GM12878 (cell line): ENCODE data around the gene INPP5D. TPM values are rescaled to one million over a fixed set of nuclear protein-coding genes. Genes with fewer than 3 reads are reported as not detected.

Source experiments
- ATAC-seq: fragments of 200-7000 bp; cut with Tn5 transposase; 3 replicates; pipeline ENCODE4 v1.9.1; 2020; ENCODE audit warnings: mild to moderate bottlenecking, moderate library complexity
- BruUV-seq: library from RNA; stranded (reverse); fragments of 400-500 nt; replicated peaks from 2 replicates; lab custom pipeline; 2021; lab: Mats Ljungman, UMichigan
- CTCF ChIA-PET: fragments of 300-600 bp; sonication (Branson Sonifier 250); formaldehyde crosslinking; extraction: SDS; loops from one replicate; lab custom pipeline; 2021; ENCODE audit warnings: inconsistent platforms; lab: Yijun Ruan, JAX
- POLR2A ChIA-PET: fragments of 350-600 bp; formaldehyde crosslinking; extraction: SDS; loops from one replicate; lab custom pipeline; 2021; ENCODE audit warnings: inconsistent platforms; lab: Charles Lee
- RAD21 ChIA-PET: fragments of 300-600 bp; sonication (Branson Sonifier 250); formaldehyde crosslinking; loops from one replicate; lab custom pipeline; 2023; ENCODE audit warnings: antibody characterized with exemption; ENCODE audit not compliant: unreplicated experiment; lab: Charles Lee
- SMC1A ChIA-PET: fragments of 300-600 bp; sonication (Branson Sonifier 250); formaldehyde crosslinking; loops from one replicate; lab custom pipeline; 2023; ENCODE audit not compliant: unreplicated experiment, uncharacterized antibody; lab: Charles Lee
- DNase-seq: peaks from one replicate; pipeline ENCODE4 v3.0.0-alpha.2; 2011; ENCODE audit warnings: low read depth, low spot score
- FAIRE-seq: peaks from 3 replicates; lab custom pipeline; 2011; peaks lifted over from hg19 to GRCh38; lab: Jason Lieb, UNC
- H2AFZ ChIP-seq: 2 replicates; pipeline ENCODE4 v1.6.0; 2011; ENCODE audit warnings: low read depth, low read length, control low read depth; ENCODE audit not compliant: control insufficient read depth
- H3K27ac ChIP-seq: 2 replicates; pipeline ENCODE4 v1.5.1; 2011; ENCODE audit warnings: control low read depth; ENCODE audit not compliant: control insufficient read depth, insufficient read depth
- H3K27me3 ChIP-seq, 2 experiments: replicated peaks in 1 of 2; 2 replicates each; pipeline versions ENCODE4 v1.6.0 to v1.6.1; 2011; ENCODE audit warnings: low read length in 1 of 2; ENCODE audit not compliant: control insufficient read depth in 2 of 2, insufficient read depth in 2 of 2
- H3K36me3 ChIP-seq, 2 experiments: 2 replicates each; pipeline ENCODE4 v1.5.1; 2011; ENCODE audit warnings: low read length in 1 of 2; ENCODE audit not compliant: control insufficient read depth in 2 of 2, insufficient read depth in 2 of 2
- H3K4me1 ChIP-seq: 2 replicates; pipeline ENCODE4 v1.6.1; 2011; ENCODE audit warnings: mild to moderate bottlenecking, low read length, moderate library complexity, mixed read lengths; ENCODE audit not compliant: control insufficient read depth, insufficient read depth
- H3K4me2 ChIP-seq: 2 replicates; pipeline ENCODE4 v1.6.0; 2011; ENCODE audit warnings: control low read depth; ENCODE audit not compliant: control insufficient read depth, insufficient read depth
- H3K4me3 ChIP-seq: fragments of 200-600 bp; sonication (generic); 2 replicates; pipeline ENCODE4 v1.5.1; 2016
- H3K79me2 ChIP-seq: 2 replicates; pipeline ENCODE4 v1.6.0; 2011; ENCODE audit warnings: low read length; ENCODE audit not compliant: control insufficient read depth, insufficient read depth
- H3K9ac ChIP-seq: 2 replicates; pipeline ENCODE4 v1.8.0; 2011; ENCODE audit warnings: low read length, control low read depth, mixed read lengths; ENCODE audit not compliant: control insufficient read depth, insufficient read depth
- H3K9me3 ChIP-seq: replicated peaks from 3 replicates; pipeline ENCODE4 v1.5.1; 2011; ENCODE audit warnings: mild to moderate bottlenecking, low read length; ENCODE audit not compliant: control insufficient read depth, insufficient read depth
- H4K20me1 ChIP-seq: 2 replicates; pipeline ENCODE4 v1.6.0; 2011; ENCODE audit not compliant: control insufficient read depth, insufficient read depth
- ATF3 ChIP-seq: IDR thresholded peaks from 2 replicates; pipeline ENCODE4 v1.6.1; 2011; ENCODE audit warnings: low read depth, mild to moderate bottlenecking, low read length, moderate library complexity, borderline replicate concordance; ENCODE audit errors: extremely low read depth
- ATF7 ChIP-seq: fragments of 450-650 bp; IDR thresholded peaks from 2 replicates; pipeline ENCODE4 v1.6.1; 2016; ENCODE audit warnings: low read depth, mild to moderate bottlenecking
- BACH1 ChIP-seq: fragments of 450-650 bp; IDR thresholded peaks from 2 replicates; pipeline ENCODE4 v1.6.1; 2017; ENCODE audit warnings: mild to moderate bottlenecking, borderline replicate concordance
- CHD2 ChIP-seq: IDR thresholded peaks from 2 replicates; pipeline ENCODE4 v1.6.1; 2011; ENCODE audit warnings: low read depth, low read length, improper control_type of control experiment, borderline replicate concordance
- MXI1 ChIP-seq: fragments of 150-350 bp; IDR thresholded peaks from 2 replicates; pipeline ENCODE4 v1.6.1; 2011; ENCODE audit warnings: low read depth, mild to moderate bottlenecking, inconsistent platforms, low read length, improper control_type of control experiment
- NR2C1 ChIP-seq: fragments of 450-650 bp; IDR thresholded peaks from 2 replicates; pipeline ENCODE4 v1.6.1; 2017; ENCODE audit warnings: antibody characterized with exemption, mild to moderate bottlenecking, moderate library complexity
- PBX3 ChIP-seq: IDR thresholded peaks from 2 replicates; pipeline ENCODE4 v1.6.1; 2011; ENCODE audit warnings: mild to moderate bottlenecking, low read depth, low read length, moderate library complexity; ENCODE audit not compliant: insufficient replicate concordance
- RB1 ChIP-seq: fragments of 450-650 bp; formaldehyde crosslinking; IDR thresholded peaks from 2 replicates; pipeline ENCODE4 v1.6.1; 2017; ENCODE audit warnings: mild to moderate bottlenecking, borderline replicate concordance
- SIN3A ChIP-seq: IDR thresholded peaks from 2 replicates; pipeline ENCODE4 v1.6.1; 2012; ENCODE audit warnings: low read depth, low read length, improper control_type of control experiment
- SMC3 ChIP-seq: IDR thresholded peaks from 2 replicates; pipeline ENCODE4 v1.6.1; 2011; ENCODE audit warnings: low read length, improper control_type of control experiment, borderline replicate concordance
- SUPT20H ChIP-seq: IDR thresholded peaks from 2 replicates; pipeline ENCODE4 v1.6.1; 2011; ENCODE audit warnings: low read depth, mild to moderate bottlenecking, low read length, moderate library complexity, borderline replicate concordance; ENCODE audit not compliant: control insufficient read depth
- ZBTB40 ChIP-seq: fragments of 450-650 bp; IDR thresholded peaks from 2 replicates; pipeline ENCODE4 v1.6.1; 2016; ENCODE audit warnings: mild to moderate bottlenecking, moderate library complexity, borderline replicate concordance
- ZNF24 ChIP-seq: fragments of 450-650 bp; IDR thresholded peaks from 2 replicates; pipeline ENCODE4 v1.6.1; 2017; ENCODE audit warnings: antibody characterized with exemption, mild to moderate bottlenecking
- ZNF622 ChIP-seq: fragments of 450-650 bp; IDR thresholded peaks from 2 replicates; pipeline ENCODE4 v1.6.1; 2017; ENCODE audit warnings: mild to moderate bottlenecking, inconsistent platforms
- WGBS: methylation state at CpG from one replicate; pipeline ENCODE4 v1.1.6; 2016; ENCODE audit warnings: low lambda C conversion rate; ENCODE audit not compliant: insufficient replicate concordance, insufficient coverage; ENCODE audit errors: missing lambda C conversion rate; 5-methylcytosine and 5-hydroxymethylcytosine counted together
- in situ Hi-C: fragments of 300-500 bp; cut with MboI; formaldehyde crosslinking; loops from 9 replicates; pipeline ENCODE4 v1.14.3; 2018; ENCODE audit warnings: mixed read lengths
- intact Hi-C: fragments of 100-400 bp; cut with micrococcal nuclease; formaldehyde crosslinking; loops from one replicate; pipeline ENCODE4 v1.14.2; 2022; ENCODE audit not compliant: unreplicated experiment
- polyA plus RNA-seq, 11 experiments: library from polyadenylated mRNA; depleted of rRNA in 4 of 11; unstranded in 6 of 11; stranded (reverse) in 5 of 11; fragments of >200 nt; fragmentation: Nextera tagmentation in 4 of 11; fragmentation: Illumina TruSeq in 1 of 11; extraction: Ambion mirVana in 4 of 11; extraction: Trizol in 1 of 11; gene quantifications; 1 replicate in 1 of 11; 2 replicates in 10 of 11; pipeline versions ENCODE4 v1.2.1 to v1.2.3, GENCODE V29; 2011 to 2016; ENCODE audit warnings: inconsistent platforms in 2 of 11, missing spikeins in 2 of 11, low read depth in 1 of 11
- total RNA-seq, 4 experiments: library from RNA; depleted of rRNA in 3 of 4; stranded (reverse); fragments of >200 nt in 3 of 4; fragmentation: Illumina TruSeq in 1 of 4; extraction: Trizol in 1 of 4; gene quantifications; 2 replicates each; pipeline versions ENCODE4 v1.2.1 to v1.2.3, GENCODE V29; 2013 to 2021

Gene INPP5D
- total and polyA plus RNA-seq, 10 of the 15 experiments (the other 5 are each of a cell fraction or from before 2014, with no cell fraction given): 11.8 to 139 (median 88.8) TPM

- peaks cover 4% of the 10 kb centered on the region; the same call in 2 of the 3 replicates for H3K9me3 ChIP-seq
- no peak overlapping the region for H3K27ac ChIP-seq
- peaks cover 9% of the 10 kb centered on the region for H3K4me1 ChIP-seq
- in situ Hi-C loops (no loop called here), intact Hi-C loops (no loop called here)
- H4K20me1 ChIP-seq: no peaks in the 10 kb centered on the region; the same call in 1 of the 2 replicates
- WGBS: 91% methylated on average over 22 of the region's 22 CpGs
- peaks cover 12% of the 10 kb centered on the region for H3K79me2 ChIP-seq
- H3K27me3 ChIP-seq: no peaks in the 10 kb centered on the region
- no TSS peak for BruUV-seq
- ChIA-PET POLR2A (interaction anchor here (0.5 to 1.1 kb wide), 2 partner anchors 9 to 87 kb away, joined by 3 to 4 read pairs; partner anchors contain the start of gene INPP5D), SMC1A (no interaction called here), CTCF (interaction anchor here (1.3 kb wide), 1 partner anchor 87 kb away, joined by 4 read pairs; the partner anchor contains the start of gene INPP5D), RAD21 (no interaction called here)
- H3K4me3 ChIP-seq: no peak overlapping the region
- no peak overlapping the region for H2AFZ ChIP-seq
- FAIRE-seq: no peak
- no peak overlapping the region for H3K9ac ChIP-seq
- no peak for ATAC-seq
- H3K36me3 ChIP-seq: peaks cover 54 to 66% of the 10 kb centered on the region in 2 experiments
- no peak overlapping the region for H3K4me2 ChIP-seq
- no peak for DNase-seq
- no peak for TF ChIP-seq ZNF622
- no peak for TF ChIP-seq PBX3
- TF ChIP-seq SUPT20H: no peak
- no peak for TF ChIP-seq MXI1
- no peak for TF ChIP-seq ATF7
- TF ChIP-seq SIN3A: no peak
- no peak for TF ChIP-seq ZBTB40
- TF ChIP-seq RB1: no peak
- TF ChIP-seq CHD2: no peak
- TF ChIP-seq ATF3: no peak
- TF ChIP-seq SMC3: no peak
- TF ChIP-seq BACH1: no peak
- TF ChIP-seq ZNF24: no peak
- TF ChIP-seq NR2C1: no peak
These were observed 87.1 kb downstream of the INPP5D start for GRCh38 chr2:233147136-233147828.
